Endodermal cell (in vitro differentiated cells): ENCODE data around the gene AMPH. TPM values are rescaled to one million over a fixed set of nuclear protein-coding genes. Genes with fewer than 3 reads are reported as not detected.

Source experiments
- DNase-seq: peaks from one replicate; pipeline ENCODE4 v3.0.0-alpha.2; 2017
- H3K27ac ChIP-seq: 2 replicates; pipeline ENCODE4 v1.5.1; 2013; ENCODE audit warnings: mild to moderate bottlenecking, low read depth, low read length, moderate library complexity
- H3K27me3 ChIP-seq: 2 replicates; pipeline ENCODE4 v1.6.1; 2013; ENCODE audit warnings: mild to moderate bottlenecking, low read length, moderate library complexity; ENCODE audit not compliant: insufficient read depth, control insufficient read depth, poor library complexity, severe bottlenecking
- H3K36me3 ChIP-seq: 2 replicates; pipeline ENCODE4 v1.7.0; 2013; ENCODE audit warnings: mild to moderate bottlenecking, low read length, moderate library complexity; ENCODE audit not compliant: control insufficient read depth, insufficient read depth
- H3K4me1 ChIP-seq: one replicate; pipeline ENCODE4 v1.7.0; 2013; ENCODE audit warnings: low read length; ENCODE audit not compliant: control insufficient read depth, insufficient read depth
- H3K4me3 ChIP-seq: 2 replicates; pipeline ENCODE4 v1.5.1; 2013; ENCODE audit warnings: mild to moderate bottlenecking, low read length, moderate library complexity
- H3K9ac ChIP-seq: 2 replicates; pipeline ENCODE4 v1.6.1; 2013; ENCODE audit warnings: mild to moderate bottlenecking, low read length, moderate library complexity; ENCODE audit not compliant: poor library complexity, severe bottlenecking; ENCODE audit errors: extremely low read depth
- H3K9me3 ChIP-seq: 2 replicates; pipeline ENCODE4 v1.6.1; 2013; ENCODE audit warnings: mild to moderate bottlenecking, low read length, moderate library complexity; ENCODE audit not compliant: control insufficient read depth
- H3K27ac Mint-ChIP-seq: 2 replicates; pipeline ENCODE4 v1.8.0; 2020; ENCODE audit warnings: mixed read lengths
- H3K27me3 Mint-ChIP-seq: 2 replicates; pipeline ENCODE4 v1.8.0; 2021; ENCODE audit warnings: mild to moderate bottlenecking, mixed read lengths; ENCODE audit not compliant: insufficient read depth
- H3K36me3 Mint-ChIP-seq: 2 replicates; pipeline ENCODE4 v1.8.0; 2020; ENCODE audit warnings: low read depth, mixed read lengths
- H3K4me1 Mint-ChIP-seq: 2 replicates; pipeline ENCODE4 v1.8.0; 2020; ENCODE audit warnings: mixed read lengths
- H3K4me3 Mint-ChIP-seq: 2 replicates; pipeline ENCODE4 v1.8.0; 2020; ENCODE audit warnings: mild to moderate bottlenecking, moderate library complexity, mixed read lengths
- H3K9me3 Mint-ChIP-seq: 2 replicates; pipeline ENCODE4 v1.8.0; 2020; ENCODE audit warnings: mild to moderate bottlenecking, mixed read lengths
- WGBS, 2 experiments: methylation state at CpG; one replicate each; pipeline versions ENCODE4 v1.1.5 to v1.1.7; 2013; ENCODE audit warnings: missing lambda C conversion rate in 2 of 2, mixed read lengths in 1 of 2; ENCODE audit not compliant: insufficient coverage in 1 of 2, insufficient read length in 1 of 2; 5-methylcytosine and 5-hydroxymethylcytosine counted together
- total RNA-seq, 2 donors: library from RNA; stranded (reverse); fragmentation: NEBNext Ultra II Directional in 1 of 2; extraction: Animal tissue kit (Norgen Biotek cat#: 25700) in 1 of 2; gene quantifications; 2 replicates in 1 of 2; 3 replicates in 1 of 2; pipeline ENCODE4 v1.2.1, GENCODE V29; 2021
- TF ChIP-seq, protein P1 (sequence below): fragments of 200-600 bp; sonication (generic); conservative IDR thresholded peaks from 2 replicates; pipeline ENCODE4 v1.5.0; 2021; ENCODE audit warnings: antibody characterized with exemption, mild to moderate bottlenecking

AMPH gene
- total RNA-seq, 2 donors from 2014 or later: 3.5 to 5.5 TPM

DNA sequence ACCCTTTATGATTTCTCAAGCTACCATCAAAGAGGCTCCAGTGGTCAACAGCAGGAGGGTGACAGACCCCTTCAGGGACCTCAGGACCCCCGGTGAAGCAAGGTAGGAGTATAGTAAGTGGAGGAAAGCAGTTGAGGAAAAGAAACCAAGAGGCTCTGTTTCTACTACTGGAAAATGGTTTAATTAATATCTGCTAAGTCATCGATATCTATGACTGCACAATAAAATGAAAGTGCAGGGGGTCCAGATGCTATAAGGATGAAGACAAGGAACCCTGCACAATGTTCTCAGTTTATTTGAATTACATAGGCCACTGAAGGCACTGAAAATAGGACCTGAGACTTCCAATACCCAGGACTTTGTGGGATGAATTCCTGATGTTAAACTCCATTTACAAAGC, 23.7 kb downstream of the AMPH start:
- Histone ChIP-seq H3K9ac (no peak overlapping the region), H3K9me3 (no peaks in the 10 kb centered on the region), H3K27me3 (no peaks in the 10 kb centered on the region), H3K4me1 (no peaks in the 10 kb centered on the region), H3K27ac (no peak overlapping the region), H3K36me3 (no peaks in the 10 kb centered on the region), H3K4me3 (no peak overlapping the region)
- DNase-seq: no peak
- Mint-ChIP-seq H3K36me3 (no peaks in the 10 kb centered on the region), H3K4me1 (no peaks in the 10 kb centered on the region), H3K9me3 (no peaks in the 10 kb centered on the region), H3K27me3 (no peaks in the 10 kb centered on the region), H3K27ac (no peak overlapping the region), H3K4me3 (no peak overlapping the region)
- TF ChIP-seq, protein P1, sequence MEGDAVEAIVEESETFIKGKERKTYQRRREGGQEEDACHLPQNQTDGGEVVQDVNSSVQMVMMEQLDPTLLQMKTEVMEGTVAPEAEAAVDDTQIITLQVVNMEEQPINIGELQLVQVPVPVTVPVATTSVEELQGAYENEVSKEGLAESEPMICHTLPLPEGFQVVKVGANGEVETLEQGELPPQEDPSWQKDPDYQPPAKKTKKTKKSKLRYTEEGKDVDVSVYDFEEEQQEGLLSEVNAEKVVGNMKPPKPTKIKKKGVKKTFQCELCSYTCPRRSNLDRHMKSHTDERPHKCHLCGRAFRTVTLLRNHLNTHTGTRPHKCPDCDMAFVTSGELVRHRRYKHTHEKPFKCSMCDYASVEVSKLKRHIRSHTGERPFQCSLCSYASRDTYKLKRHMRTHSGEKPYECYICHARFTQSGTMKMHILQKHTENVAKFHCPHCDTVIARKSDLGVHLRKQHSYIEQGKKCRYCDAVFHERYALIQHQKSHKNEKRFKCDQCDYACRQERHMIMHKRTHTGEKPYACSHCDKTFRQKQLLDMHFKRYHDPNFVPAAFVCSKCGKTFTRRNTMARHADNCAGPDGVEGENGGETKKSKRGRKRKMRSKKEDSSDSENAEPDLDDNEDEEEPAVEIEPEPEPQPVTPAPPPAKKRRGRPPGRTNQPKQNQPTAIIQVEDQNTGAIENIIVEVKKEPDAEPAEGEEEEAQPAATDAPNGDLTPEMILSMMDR: no peak
- WGBS, 2 experiments: 88 to 94% methylated on average over 2 of the region's 2 CpGs

- Histone ChIP-seq H3K27me3 (no peaks in the 10 kb centered on the region), H3K9me3 (no peaks in the 10 kb centered on the region), H3K36me3 (no peaks in the 10 kb centered on the region), H3K9ac (no peak overlapping the region), H3K27ac (no peak overlapping the region), H3K4me3 (no peak overlapping the region), H3K4me1 (no peaks in the 10 kb centered on the region)
- Mint-ChIP-seq H3K27me3 (no peaks in the 10 kb centered on the region), H3K27ac (no peak overlapping the region), H3K9me3 (no peaks in the 10 kb centered on the region), H3K4me3 (no peak overlapping the region), H3K4me1 (no peaks in the 10 kb centered on the region), H3K36me3 (no peaks in the 10 kb centered on the region)
- WGBS, 2 experiments: 96 to 100% methylated on average over 3 of the region's 3 CpGs
- TF ChIP-seq, protein P1: no peak
- DNase-seq: no peak
These were observed 30.4 kb downstream of the AMPH start for GRCh38 chr7:38600741-38601140.

DNA sequence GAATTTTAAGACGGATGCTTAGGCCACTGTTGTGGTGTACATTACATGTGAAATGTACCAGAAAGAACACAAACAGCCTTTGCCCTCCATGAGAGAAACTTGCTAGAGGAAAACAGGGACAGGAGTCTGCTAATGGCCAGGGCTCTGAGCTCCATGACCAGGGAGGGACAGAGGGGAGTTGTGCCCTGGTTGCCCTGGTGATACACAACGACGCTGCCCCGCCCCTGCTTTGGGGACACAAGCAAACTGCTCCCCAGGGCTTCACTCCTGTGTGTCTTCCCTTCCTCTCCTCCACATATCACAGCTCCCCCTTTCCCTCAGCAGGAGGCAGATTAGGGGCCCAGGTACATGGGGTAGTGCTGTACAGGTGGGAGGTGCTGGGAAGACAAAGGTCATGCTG, 36.2 kb downstream of the AMPH start:
- no peak overlapping the region for H3K27ac ChIP-seq
- H3K9me3 ChIP-seq: peaks cover 8% of the 10 kb centered on the region
- no peak overlapping the region for H3K27ac Mint-ChIP-seq
- no peak overlapping the region for H3K9ac ChIP-seq
- no peaks in the 10 kb centered on the region for H3K36me3 ChIP-seq
- H3K4me1 ChIP-seq: no peaks in the 10 kb centered on the region
- peaks cover 12% of the 10 kb centered on the region for H3K9me3 Mint-ChIP-seq
- peak; percentile 53 for DNase-seq
- peaks cover 3% of the 10 kb centered on the region for H3K36me3 Mint-ChIP-seq
- no peak overlapping the region for H3K4me3 ChIP-seq
- TF ChIP-seq, protein P1: no peak
- no peaks in the 10 kb centered on the region for H3K27me3 ChIP-seq
- no peak overlapping the region for H3K4me3 Mint-ChIP-seq
- no peaks in the 10 kb centered on the region for H3K27me3 Mint-ChIP-seq
- no peaks in the 10 kb centered on the region for H3K4me1 Mint-ChIP-seq
- WGBS, 2 experiments: 80 to 100% methylated on average over 1 to 4 of the region's 4 CpGs
